ENCODE measurements around the gene SAP30. TPM values are rescaled to one million over a fixed set of nuclear protein-coding genes. Genes with fewer than 3 reads are reported as not detected.

The SAP30 gene, protein sequence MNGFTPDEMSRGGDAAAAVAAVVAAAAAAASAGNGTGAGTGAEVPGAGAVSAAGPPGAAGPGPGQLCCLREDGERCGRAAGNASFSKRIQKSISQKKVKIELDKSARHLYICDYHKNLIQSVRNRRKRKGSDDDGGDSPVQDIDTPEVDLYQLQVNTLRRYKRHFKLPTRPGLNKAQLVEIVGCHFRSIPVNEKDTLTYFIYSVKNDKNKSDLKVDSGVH
- total RNA-seq: 23.2 TPM

DNA sequence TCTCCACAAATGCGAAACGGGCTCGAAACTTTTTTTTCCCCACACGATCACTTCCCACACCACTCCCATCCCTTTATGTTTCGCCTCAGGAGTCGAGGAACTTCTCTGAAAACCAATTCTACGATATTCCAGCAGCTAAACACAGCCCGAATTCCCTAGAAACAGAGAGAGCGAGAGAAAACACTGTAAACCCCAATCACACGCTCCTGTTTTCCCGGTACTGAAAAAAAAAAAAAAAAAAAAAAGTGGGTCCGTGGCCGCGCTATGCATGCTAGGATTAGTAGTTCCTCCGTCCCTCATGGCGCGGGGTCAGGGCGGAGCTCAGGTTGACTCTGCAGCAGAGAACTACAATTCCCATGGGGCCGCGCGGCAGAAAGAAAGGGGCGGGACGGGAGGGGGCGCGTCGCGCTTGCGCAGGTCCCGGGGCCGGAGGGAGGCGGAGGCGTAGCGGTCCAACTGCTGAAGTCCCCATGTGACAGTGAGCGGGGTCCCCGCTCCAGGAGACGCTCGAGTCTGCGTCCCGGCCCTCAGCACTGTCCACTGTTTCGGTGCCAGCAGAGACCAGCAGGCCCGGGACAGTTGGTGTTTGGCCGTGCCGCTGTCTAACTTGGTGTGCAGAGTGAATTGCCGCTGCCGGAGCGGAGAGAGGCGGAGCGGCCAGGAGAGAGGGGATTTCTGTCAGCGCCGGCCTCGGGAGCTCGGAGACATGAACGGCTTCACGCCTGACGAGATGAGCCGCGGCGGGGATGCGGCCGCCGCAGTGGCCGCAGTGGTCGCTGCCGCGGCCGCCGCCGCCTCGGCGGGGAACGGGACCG lies at the start of gene SAP30:
TSS of gene SAP30 (plus strand) at position 478 of the 815 bp plus-strand sequence. CDS start at position 707, 229 bp downstream.

DNA sequence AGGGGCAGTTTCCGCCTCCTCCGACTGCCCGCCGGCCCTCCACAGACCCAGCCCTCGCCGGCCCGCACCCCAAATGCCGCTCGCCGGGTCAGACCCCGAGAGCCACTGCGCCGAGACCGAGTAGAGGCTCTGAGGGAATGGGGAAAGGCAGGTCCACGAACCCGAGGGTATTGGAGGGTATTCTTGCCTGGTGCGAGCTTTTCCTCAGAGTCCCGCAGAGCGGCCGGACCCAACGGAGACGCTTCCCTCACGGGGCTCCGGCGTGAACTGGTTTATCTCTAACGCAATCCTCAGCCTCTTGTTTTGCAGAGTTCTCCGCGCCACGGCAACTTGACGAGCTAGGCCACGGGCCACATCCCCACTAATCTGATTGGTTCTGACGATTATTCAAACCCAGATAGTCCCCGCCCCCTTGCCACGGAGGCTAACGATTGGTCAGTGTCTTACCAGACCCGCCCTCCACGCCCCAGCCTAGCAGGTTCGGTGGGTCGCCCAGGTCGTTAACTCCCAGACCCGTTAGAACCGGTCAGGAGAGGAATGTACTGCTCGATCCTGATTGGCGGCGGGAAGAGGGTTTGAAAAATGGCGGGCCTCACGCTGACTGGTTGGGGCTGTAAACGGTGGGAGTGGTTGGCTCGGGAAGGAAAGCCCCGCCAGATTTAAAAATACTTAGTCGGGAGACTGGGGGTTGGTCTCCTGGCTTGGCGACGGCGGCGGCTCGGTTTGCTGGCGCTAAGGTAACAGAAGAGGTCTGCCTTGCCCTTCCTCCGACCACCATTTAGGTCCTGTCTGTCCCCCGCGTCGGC lies 36.5 kb upstream of the SAP30 start, which contains the start of gene HMGB2:
TSS of gene HMGB2 (minus strand) at position 274 of the 806 bp plus-strand sequence. CDS start 709 bp downstream, outside the sequence.

DNA sequence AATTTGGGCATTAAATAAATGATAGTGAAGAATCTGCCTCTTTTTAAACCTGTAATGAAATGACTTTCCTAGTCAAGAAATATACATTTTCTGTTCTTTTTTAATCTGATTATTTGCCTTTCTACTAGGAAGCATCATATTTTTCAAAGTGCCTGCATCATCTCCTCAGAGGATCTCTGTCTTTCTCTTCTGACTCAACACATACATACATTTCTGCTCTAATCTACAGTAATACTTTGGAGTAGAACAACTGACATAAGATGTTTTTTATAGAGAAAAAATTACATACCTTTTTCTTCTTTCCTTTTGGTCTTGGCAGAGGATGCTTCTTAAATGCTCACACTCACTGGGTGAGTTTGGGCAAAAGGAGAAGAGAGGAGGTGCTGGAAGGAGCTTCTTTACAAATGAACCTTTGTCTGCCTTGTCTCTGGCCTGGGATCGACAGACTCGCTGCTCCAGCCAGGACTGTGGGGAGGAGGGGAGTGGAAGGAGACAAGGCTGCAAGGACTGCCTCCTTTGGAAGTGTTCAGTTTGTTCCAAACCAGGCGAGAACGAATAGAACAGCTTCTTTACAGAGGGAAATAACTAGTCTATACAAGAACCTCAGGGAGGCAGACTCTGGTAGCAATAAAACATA lies 28.1 kb downstream of the SAP30 start, which contains the start of gene SCRG1:
TSS of gene SCRG1 (minus strand) at position 338 of the 637 bp plus-strand sequence. CDS start 7,702 bp downstream, outside the sequence.

Other genes starting within 250 kb of the SAP30 start
- 22.2 TPM for gene GALNT7, start 202.1 kb upstream of the SAP30 start, total RNA-seq
- gene HMGB2, start 36.6 kb upstream of the SAP30 start, total RNA-seq: 31.6 TPM
- 3.1 TPM for gene SCRG1, start 28.2 kb downstream of the SAP30 start, total RNA-seq
- gene HAND2, start 159.3 kb downstream of the SAP30 start, total RNA-seq: not detected

All from parietal lobe (tissue), 1 donor.